ENCODE results near the gene KLF11. TPM values are rescaled to one million over a fixed set of nuclear protein-coding genes. Genes with fewer than 3 reads are reported as not detected.

Gene KLF11
- polyA plus RNA-seq, 3 donors, result 21.0 to 69.8 (median 25.3) TPM

DNA sequence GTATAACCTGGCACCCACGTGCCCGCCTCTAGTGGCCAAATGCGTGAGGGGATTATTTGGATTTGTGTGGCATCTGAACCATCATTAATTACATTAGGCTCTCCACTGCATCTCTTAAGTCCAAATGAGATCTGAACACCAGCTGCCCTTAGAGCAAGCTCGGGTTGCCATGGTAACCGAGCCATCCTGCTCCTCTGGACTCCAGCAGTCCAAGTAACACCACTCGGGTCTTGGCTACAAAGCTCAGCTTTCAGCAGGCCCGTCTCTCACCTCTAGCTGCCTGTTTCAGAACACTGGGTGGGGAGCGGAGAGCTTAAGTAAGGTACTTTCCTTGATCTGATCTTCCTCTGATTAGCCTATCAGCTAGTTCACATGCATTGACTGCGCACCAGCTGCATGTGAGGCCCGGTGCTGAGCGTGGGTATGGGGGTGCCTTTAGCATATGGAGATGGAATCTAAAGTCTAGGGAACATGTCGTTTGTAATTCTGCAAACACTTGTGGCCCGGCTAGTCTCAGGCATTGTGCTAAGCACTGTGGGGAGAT is 51.0 kb downstream of the KLF11 start:
- no peak for TF ChIP-seq CTCF (IDR thresholded peaks at IDR 0.05)
- DNase-seq, result no peak
- Histone ChIP-seq H3K4me1 (ENCODE audit: control insufficient read depth in 1 of 2, insufficient read depth in 2 of 2, low read length in 2 of 2) (peaks cover 8 to 28% of the 10 kb centered on the region in 2 donors), H3K27ac (ENCODE audit: low read depth in 1 of 2, low read length in 2 of 2) (no peak overlapping the region), H3K79me2 (ENCODE audit: insufficient read depth, low read length) (no peaks in the 10 kb centered on the region), H3K9me3 (replicated peaks in 1 of 2; ENCODE audit: control insufficient read depth in 1 of 2, insufficient read depth in 1 of 2, low read length in 2 of 2) (peaks cover 6 to 11% of the 10 kb centered on the region in 2 donors), H2AFZ (ENCODE audit: insufficient read depth, low read depth, low read length, poor library complexity, severe bottlenecking) (no peak overlapping the region), H3K36me3 (replicated peaks in 1 of 2; ENCODE audit: control insufficient read depth in 1 of 2, insufficient read depth in 2 of 2, low read length in 2 of 2) (no peaks in the 10 kb centered on the region), H3K4me3 (replicated peaks in 1 of 3; ENCODE audit: low read depth in 2 of 3, low read length in 3 of 3) (no peak overlapping the region), H3K4me2 (replicated peaks; ENCODE audit: extremely low read depth, low read length, poor library complexity, severe bottlenecking) (no peak overlapping the region), H4K20me1 (ENCODE audit: insufficient read depth, low read length) (no peaks in the 10 kb centered on the region), H3K27me3 (ENCODE audit: control insufficient read depth in 2 of 2, insufficient read depth in 2 of 2, low read length in 2 of 2) (peaks cover 9 to 40% of the 10 kb centered on the region in 2 donors), H3K9ac (ENCODE audit: insufficient read depth, low read length, poor library complexity, severe bottlenecking) (no peak overlapping the region)
- Mint-ChIP-seq H3K27ac (no peak overlapping the region), H3K4me3 (no peak overlapping the region), H3K4me1 (peaks cover 24% of the 10 kb centered on the region), H3K27me3 (ENCODE audit: low read depth in 3 of 3) (peaks cover 48 to 54% (median 50%) of the 10 kb centered on the region in 3 donors), H3K36me3 (peaks cover 8 to 9% of the 10 kb centered on the region in 2 donors), H3K9me3 (peaks cover 5 to 16% (median 13%) of the 10 kb centered on the region in 7 donors)
- 94% methylated on average over 7 of the region's 13 CpGs for WGBS (ENCODE audit: insufficient coverage)
- intact Hi-C loops (cut with micrococcal nuclease), result no loop called here

GRCh38 chr2:10095175-10095574 is 51.8 kb downstream of the KLF11 start:
- peaks cover 8 to 23% of the 10 kb centered on the region in 2 donors for H3K4me1 ChIP-seq (ENCODE audit: control insufficient read depth in 1 of 2, insufficient read depth in 2 of 2, low read length in 2 of 2)
- H3K4me3 Mint-ChIP-seq, result peak overlapping the region in 1 of 2 donors; percentile 42

More at GRCh38 chr2:10095175-10095574, 51.8 kb downstream of the KLF11 start:
- H3K27ac Mint-ChIP-seq, result no peak overlapping the region
- Histone ChIP-seq H2AFZ (ENCODE audit: insufficient read depth, low read depth, low read length, poor library complexity, severe bottlenecking) (no peak overlapping the region), H4K20me1 (ENCODE audit: insufficient read depth, low read length) (no peaks in the 10 kb centered on the region), H3K4me2 (replicated peaks; ENCODE audit: extremely low read depth, low read length, poor library complexity, severe bottlenecking) (no peak overlapping the region), H3K9ac (ENCODE audit: insufficient read depth, low read length, poor library complexity, severe bottlenecking) (no peak overlapping the region), H3K27ac (ENCODE audit: low read depth in 1 of 2, low read length in 2 of 2) (no peak overlapping the region), H3K4me3 (replicated peaks in 1 of 3; ENCODE audit: low read depth in 2 of 3, low read length in 3 of 3) (no peak overlapping the region), H3K27me3 (ENCODE audit: control insufficient read depth in 2 of 2, insufficient read depth in 2 of 2, low read length in 2 of 2) (peaks cover 5 to 40% of the 10 kb centered on the region in 2 donors), H3K9me3 (replicated peaks in 1 of 2; ENCODE audit: control insufficient read depth in 1 of 2, insufficient read depth in 1 of 2, low read length in 2 of 2) (peaks cover 6 to 11% of the 10 kb centered on the region in 2 donors), H3K36me3 (replicated peaks in 1 of 2; ENCODE audit: control insufficient read depth in 1 of 2, insufficient read depth in 2 of 2, low read length in 2 of 2) (no peaks in the 10 kb centered on the region), H3K79me2 (ENCODE audit: insufficient read depth, low read length) (no peaks in the 10 kb centered on the region)
- peaks cover 5 to 16% (median 13%) of the 10 kb centered on the region in 7 donors for H3K9me3 Mint-ChIP-seq
- peaks cover 18% of the 10 kb centered on the region for H3K4me1 Mint-ChIP-seq
- no peak for TF ChIP-seq CTCF (IDR thresholded peaks at IDR 0.05)
- 80% methylated on average over 9 of the region's 9 CpGs for WGBS (ENCODE audit: insufficient coverage)
- DNase-seq, result no peak
- peaks cover 43 to 53% (median 46%) of the 10 kb centered on the region in 3 donors for H3K27me3 Mint-ChIP-seq (ENCODE audit: low read depth in 3 of 3)
- intact Hi-C loops (cut with micrococcal nuclease), result no loop called here
- peaks cover 8 to 9% of the 10 kb centered on the region in 2 donors for H3K36me3 Mint-ChIP-seq
